Activated CD8-positive, alpha-beta memory T cell treated with anti-CD3 and anti-CD28 coated beads for 1 hour (primary cell): ENCODE data around the gene DEFB112.

ENCODE experiments used
- DNase-seq, 2 donors: peaks; one replicate each; pipeline ENCODE4 v3.0.0-alpha.2; 2020; ENCODE audit warnings: low read depth in 1 of 2; ENCODE audit errors: extremely low read depth in 1 of 2

The DEFB112 gene

GRCh38 chr6:50049829-50050228, at the start of gene DEFB112:
DEFB112 (minus strand) TSS chr6:50049929; CDS start chr6:50049869, 60 bp downstream.
- no peak for DNase-seq

GRCh38 chr6:50098641-50098993, 48.9 kb upstream of the DEFB112 start:
- no peak for DNase-seq

- DNase-seq = no peak
These were observed 48.4 kb upstream of the DEFB112 start for GRCh38 chr6:50097966-50098640.

GRCh38 chr6:50096296-50096695, 46.6 kb upstream of the DEFB112 start:
- DNase-seq = no peak

GRCh38 chr6:50093938-50094272, 44.2 kb upstream of the DEFB112 start:
- DNase-seq = no peak

GRCh38 chr6:50093116-50093937, 43.6 kb upstream of the DEFB112 start:
- no peak for DNase-seq

GRCh38 chr6:50091641-50092040, 41.9 kb upstream of the DEFB112 start:
- DNase-seq = no peak

- DNase-seq = no peak
These were observed 40.2 kb upstream of the DEFB112 start for GRCh38 chr6:50089911-50090310.

- no peak for DNase-seq
These were observed 37.7 kb upstream of the DEFB112 start for GRCh38 chr6:50087231-50087954.

- no peak for DNase-seq
These were observed 27.7 kb upstream of the DEFB112 start for GRCh38 chr6:50077385-50077784.

- DNase-seq = no peak
These were observed 26.7 kb upstream of the DEFB112 start for GRCh38 chr6:50076431-50076830.

GRCh38 chr6:50071921-50072320, 22.2 kb upstream of the DEFB112 start:
- DNase-seq = no peak

- no peak for DNase-seq
These were observed 20.4 kb upstream of the DEFB112 start for GRCh38 chr6:50070101-50070500.

GRCh38 chr6:50062051-50062450, 12.3 kb upstream of the DEFB112 start:
- DNase-seq = no peak

GRCh38 chr6:50056242-50056641, 6.5 kb upstream of the DEFB112 start:
- DNase-seq = no peak

GRCh38 chr6:50047026-50047425, 2.7 kb downstream of the DEFB112 start:
- no peak for DNase-seq

GRCh38 chr6:50030777-50031562, 18.8 kb downstream of the DEFB112 start:
- no peak for DNase-seq

GRCh38 chr6:50030350-50030749, 19.4 kb downstream of the DEFB112 start:
- DNase-seq = no peak

GRCh38 chr6:50025258-50025657, 24.5 kb downstream of the DEFB112 start:
- no peak for DNase-seq

- DNase-seq = no peak
These were observed 27.8 kb downstream of the DEFB112 start, which contains the start of gene DEFB110 for GRCh38 chr6:50021894-50022293. DEFB110 (minus strand) TSS chr6:50021994; CDS start chr6:50021935, 59 bp downstream.

- no peak for DNase-seq
These were observed 41.9 kb downstream of the DEFB112 start for GRCh38 chr6:50007819-50008218.
